Panc1 (cell line): Measurements from ENCODE around the gene NTRK1. TPM values are rescaled to one million over a fixed set of nuclear protein-coding genes. Genes with fewer than 3 reads are reported as not detected.

ENCODE experiments used
- ATAC-seq: fragments of 200-7000 bp; cut with Tn5 transposase; 2 replicates; pipeline ENCODE4 v1.9.1; 2020; ENCODE audit warnings: mild to moderate bottlenecking, moderate library complexity
- BruUV-seq: library from RNA; stranded (reverse); fragments of 400-500 nt; replicated peaks from 2 replicates; lab custom pipeline; 2021; lab: Mats Ljungman, UMichigan
- CTCF ChIA-PET: fragments of 300-600 bp; sonication (Branson Sonifier 250); formaldehyde crosslinking; loops from one replicate; lab custom pipeline; 2022; ENCODE audit warnings: antibody characterized with exemption; lab: Charles Lee
- POLR2A ChIA-PET: fragments of 300-600 bp; sonication (Branson Sonifier 250); formaldehyde crosslinking; loops from one replicate; lab custom pipeline; 2022; ENCODE audit warnings: antibody characterized with exemption; lab: Charles Lee
- DNase-seq: peaks from one replicate; pipeline ENCODE4 v3.0.0-alpha.2; 2010; ENCODE audit warnings: low read depth, low spot score
- H3K27ac ChIP-seq: 2 replicates; pipeline ENCODE4 v1.5.1; 2011; ENCODE audit warnings: mild to moderate bottlenecking, low read length, inconsistent platforms
- H3K27me3 ChIP-seq: fragments of 200-500 bp; sonication (Bioruptor generic); 2 replicates; pipeline ENCODE4 v1.6.0; 2014; ENCODE audit warnings: low read length, inconsistent platforms; ENCODE audit not compliant: control insufficient read depth, insufficient read depth
- H3K36me3 ChIP-seq: fragments of 200-500 bp; sonication (Bioruptor generic); 2 replicates; pipeline ENCODE4 v1.5.1; 2014; ENCODE audit warnings: inconsistent platforms, mild to moderate bottlenecking, low read length, moderate library complexity; ENCODE audit not compliant: control insufficient read depth, insufficient read depth
- H3K4me1 ChIP-seq: 2 replicates; pipeline ENCODE4 v1.5.1; 2011; ENCODE audit warnings: inconsistent platforms, mild to moderate bottlenecking, low read length, moderate library complexity; ENCODE audit not compliant: control insufficient read depth, insufficient read depth
- H3K4me3 ChIP-seq, 2 experiments: 2 replicates each; pipeline ENCODE4 v1.5.1; 2011 to 2012; ENCODE audit warnings: low read depth in 2 of 2, low read length in 2 of 2, mild to moderate bottlenecking in 2 of 2, inconsistent platforms in 1 of 2, moderate library complexity in 1 of 2
- H3K9me3 ChIP-seq: fragments of 200-500 bp; sonication (Bioruptor generic); 2 replicates; pipeline ENCODE4 v1.5.1; 2014; ENCODE audit warnings: low read depth, mild to moderate bottlenecking, inconsistent platforms, low read length, moderate library complexity; ENCODE audit not compliant: control insufficient read depth, insufficient read depth
- CTCF ChIP-seq: fragments of 450-650 bp; IDR thresholded peaks from 2 replicates; pipeline ENCODE4 v1.5.1; 2017; ENCODE audit warnings: mild to moderate bottlenecking
- POLR2AphosphoS5 ChIP-seq: IDR thresholded peaks from 2 replicates; pipeline ENCODE4 v1.6.1; 2012; ENCODE audit warnings: mild to moderate bottlenecking, low read depth, low read length, moderate library complexity
- REST ChIP-seq, 2 experiments: IDR thresholded peaks; 2 replicates each; pipeline ENCODE4 v1.6.1; 2011 to 2012; ENCODE audit warnings: low read depth in 2 of 2, control low read depth in 1 of 2, low read length in 1 of 2, mild to moderate bottlenecking in 1 of 2, moderate library complexity in 1 of 2; ENCODE audit not compliant: insufficient read depth in 1 of 2
- SIN3A ChIP-seq: IDR thresholded peaks from 2 replicates; pipeline ENCODE4 v1.6.1; 2012; ENCODE audit warnings: low read depth, mild to moderate bottlenecking, low read length, moderate library complexity, borderline replicate concordance; ENCODE audit not compliant: insufficient read depth
- TCF7L2 ChIP-seq: IDR thresholded peaks from 2 replicates; pipeline ENCODE4 v1.6.1; 2011; ENCODE audit warnings: mild to moderate bottlenecking, low read depth, low read length, inconsistent platforms
- in situ Hi-C: cut with HindIII; loops from 2 replicates; pipeline ENCODE4 v1.10.0; 2016; ENCODE audit warnings: low sequenced_read_pairs, low pct_unique_long_range_greater_than_20kb
- intact Hi-C: fragments of 100-400 bp; cut with micrococcal nuclease; formaldehyde crosslinking; loops from one replicate; pipeline ENCODE4 v1.10.0; 2022; ENCODE audit not compliant: unreplicated experiment
- total RNA-seq: library from RNA; stranded (reverse); gene quantifications from one replicate; pipeline ENCODE4 v1.2.1, GENCODE V29; 2021; ENCODE audit not compliant: unreplicated experiment

The NTRK1 gene
- total RNA-seq, 1 experiment from 2014 or later = 0.21 TPM

- ATAC-seq (peak; percentile 98), DNase-seq (no peak)
- BruUV-seq = no TSS peak
- in situ Hi-C loops (no loop called here), intact Hi-C loops (loop anchor here (1.0 to 10.0 kb wide), 2 partner anchors 28 to 66 kb away; partner anchors contain the start of gene INSRR)
- Histone ChIP-seq H3K27ac (0 out of 2 replicates have a peak within 1 kb of the TSS, but pooled peaks have one; percentile 20), H3K9me3 (no peaks in the 10 kb centered on the region), H3K4me3 (peak within 1 kb of the TSS; percentile 28 to 47), H3K27me3 (no peaks in the 10 kb centered on the region), H3K36me3 (no peaks in the 10 kb centered on the region), H3K4me1 (peaks cover 3% of the 10 kb centered on the region; the same call in 1 of the 2 replicates)
- peak; percentile 98 for TF ChIP-seq CTCF
- 0 out of 2 replicates have a peak, but pooled peaks have one; percentile 52 for TF ChIP-seq SIN3A
- no peak; the same call in 1 of the 2 replicates for TF ChIP-seq POLR2AphosphoS5
- TF ChIP-seq REST (IDR thresholded peaks at IDR 0.05; ENCODE audit: insufficient read depth in 1 of 2, low read depth in 2 of 2, low read length in 1 of 2) = no peak
- no peak for TF ChIP-seq TCF7L2
- ChIA-PET POLR2A (interaction anchor here (0.6 kb wide), 1 partner anchor 16 kb away, joined by 3 read pairs; no protein-coding TSS in a partner anchor), CTCF (interaction anchor here (0.7 to 1.0 kb wide), 2 partner anchors 22 to 28 kb away, joined by 3 to 8 read pairs; no protein-coding TSS in a partner anchor)
These were observed 59.8 kb downstream of the NTRK1 start, which contains the start of gene LRRC71 for GRCh38 chr1:156920233-156921052. Gene LRRC71 (plus strand): TSS chr1:156920632. CDS start chr1:156920804, 172 bp downstream.

GRCh38 chr1:156921053-156921529, 60.4 kb downstream of the NTRK1 start:
- no TSS peak for BruUV-seq
- ATAC-seq (no peak), DNase-seq (no peak)
- ChIA-PET POLR2A (no interaction called here), CTCF (interaction anchor here (0.7 to 1.3 kb wide), 2 partner anchors 23 to 286 kb away, joined by 3 to 10 read pairs; no protein-coding TSS in a partner anchor)
- peaks cover 3% of the 10 kb centered on the region; the same call in 1 of the 2 replicates for H3K4me1 ChIP-seq
- in situ Hi-C loops (no loop called here), intact Hi-C loops (loop anchor here (10.0 kb wide), 1 partner anchor 66 kb away; the partner anchor contains the start of gene INSRR)
- peak overlapping the region; percentile 28 to 47; a peak in 2 of 4 replicates for H3K4me3 ChIP-seq
- no peaks in the 10 kb centered on the region for H3K27me3 ChIP-seq
- no peak overlapping the region for H3K27ac ChIP-seq
- no peaks in the 10 kb centered on the region for H3K36me3 ChIP-seq
- no peak for TF ChIP-seq POLR2AphosphoS5
- no peak for TF ChIP-seq REST (IDR thresholded peaks at IDR 0.05; ENCODE audit: insufficient read depth in 1 of 2, low read depth in 2 of 2, low read length in 1 of 2)
- no peak for TF ChIP-seq CTCF
- no peak for TF ChIP-seq TCF7L2
- no peak for TF ChIP-seq SIN3A
- H3K9me3 ChIP-seq = no peaks in the 10 kb centered on the region
